SK-N-SH (cell line): ENCODE measurements around the gene C2CD4C.
"Not testable (repeated sequence)": the region's sequence is repeated elsewhere in the genome, so short reads cannot be mapped to it uniquely, and the experiment has no call there.

Experiments
- CHD2 ChIP-seq: fragments of 150-350 bp; IDR thresholded peaks from 2 replicates; pipeline ENCODE4 v1.6.1; 2018; ENCODE audit warnings: low read length; ENCODE audit not compliant: partially characterized antibody
- CTCF ChIP-seq: fragments of 200-600 bp; sonication (generic); IDR thresholded peaks from 2 replicates; pipeline ENCODE4 v1.6.1; 2017; ENCODE audit warnings: antibody characterized with exemption, mild to moderate bottlenecking, moderate library complexity
- ELF1 ChIP-seq: IDR thresholded peaks from 2 replicates; pipeline ENCODE4 v1.4.0; 2012
- EZH2phosphoT487 ChIP-seq: fragments of 200-600 bp; sonication (generic); IDR thresholded peaks from 2 replicates; pipeline ENCODE4 v1.6.1; 2017; ENCODE audit warnings: low read depth, mixed run types, mild to moderate bottlenecking, antibody characterized with exemption, moderate library complexity, borderline replicate concordance
- GABPA ChIP-seq: IDR thresholded peaks from 2 replicates; pipeline ENCODE4 v1.4.0; 2012; ENCODE audit warnings: low read depth, mild to moderate bottlenecking
- JUND ChIP-seq: IDR thresholded peaks from 2 replicates; pipeline ENCODE4 v1.4.0; 2012
- MAX ChIP-seq: IDR thresholded peaks from 2 replicates; pipeline ENCODE4 v1.4.0; 2012; ENCODE audit warnings: low read depth
- POLR2AphosphoS5 ChIP-seq: IDR thresholded peaks from 2 replicates; pipeline ENCODE4 v1.6.1; 2012; ENCODE audit warnings: low read depth, low read length
- REST ChIP-seq: IDR thresholded peaks from 2 replicates; pipeline ENCODE4 v1.6.1; 2012; ENCODE audit warnings: mild to moderate bottlenecking, low read depth, low read length, moderate library complexity
- RFX5 ChIP-seq: IDR thresholded peaks from 2 replicates; pipeline ENCODE4 v1.6.1; 2012; ENCODE audit warnings: mild to moderate bottlenecking, improper control_type of control experiment, low read length
- SIN3A ChIP-seq: IDR thresholded peaks from 2 replicates; pipeline ENCODE4 v1.6.1; 2012; ENCODE audit warnings: low read depth, mild to moderate bottlenecking, low read length, moderate library complexity, borderline replicate concordance
- TAF1 ChIP-seq: IDR thresholded peaks from 2 replicates; pipeline ENCODE4 v1.6.1; 2012; ENCODE audit warnings: low read depth, mild to moderate bottlenecking, low read length, moderate library complexity, borderline replicate concordance
- USF1 ChIP-seq: IDR thresholded peaks from 2 replicates; pipeline ENCODE4 v1.4.0; 2012; ENCODE audit warnings: low read depth, borderline replicate concordance

GRCh38 chr19:393560-393959, 15.4 kb downstream of the C2CD4C start:
- TF ChIP-seq POLR2AphosphoS5, MAX, RFX5, TAF1, CTCF, SIN3A, USF1, ELF1, REST, GABPA, JUND, CHD2, EZH2phosphoT487: not testable (repeated sequence)
